NCI-H1105 treated with DMSO at 0.1 percent for 48 hours (cell line): ENCODE data around the gene LRIT1.
"Not testable (repeated sequence)": the region's sequence is repeated elsewhere in the genome, so short reads cannot be mapped to it uniquely, and the experiment has no call there.

Experiments used
- DNase-seq: peaks from one replicate; lab custom pipeline; 2025; lab: John Stamatoyannopoulos, UW

The LRIT1 gene, protein sequence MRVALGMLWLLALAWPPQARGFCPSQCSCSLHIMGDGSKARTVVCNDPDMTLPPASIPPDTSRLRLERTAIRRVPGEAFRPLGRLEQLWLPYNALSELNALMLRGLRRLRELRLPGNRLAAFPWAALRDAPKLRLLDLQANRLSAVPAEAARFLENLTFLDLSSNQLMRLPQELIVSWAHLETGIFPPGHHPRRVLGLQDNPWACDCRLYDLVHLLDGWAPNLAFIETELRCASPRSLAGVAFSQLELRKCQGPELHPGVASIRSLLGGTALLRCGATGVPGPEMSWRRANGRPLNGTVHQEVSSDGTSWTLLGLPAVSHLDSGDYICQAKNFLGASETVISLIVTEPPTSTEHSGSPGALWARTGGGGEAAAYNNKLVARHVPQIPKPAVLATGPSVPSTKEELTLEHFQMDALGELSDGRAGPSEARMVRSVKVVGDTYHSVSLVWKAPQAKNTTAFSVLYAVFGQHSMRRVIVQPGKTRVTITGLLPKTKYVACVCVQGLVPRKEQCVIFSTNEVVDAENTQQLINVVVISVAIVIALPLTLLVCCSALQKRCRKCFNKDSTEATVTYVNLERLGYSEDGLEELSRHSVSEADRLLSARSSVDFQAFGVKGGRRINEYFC

GRCh38 chr10:84241185-84241790 is at the start of gene LRIT1:
Gene LRIT1 (minus strand): TSS chr10:84241546. CDS start chr10:84241439, 107 bp downstream.
- no peak for DNase-seq

DNA sequence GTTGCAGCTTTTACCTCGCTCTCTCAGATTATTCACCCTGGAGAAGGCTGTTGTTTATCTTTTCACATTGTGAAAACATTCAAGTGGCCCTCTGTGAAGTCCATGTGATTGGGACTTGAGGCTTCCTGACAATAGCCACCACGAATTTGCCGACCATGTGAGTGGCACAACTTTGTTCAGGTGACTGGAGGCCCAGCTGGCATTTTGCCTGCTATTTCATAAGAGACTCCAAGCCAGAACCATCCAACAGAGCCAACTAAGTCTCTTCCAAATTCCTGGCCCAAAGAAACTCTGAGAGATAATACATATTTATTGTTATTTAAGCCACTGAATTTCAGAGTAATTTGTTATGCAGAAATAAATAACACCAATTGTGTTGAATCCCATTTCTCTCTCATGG is 48.9 kb upstream of the LRIT1 start:
- DNase-seq: no peak

DNA sequence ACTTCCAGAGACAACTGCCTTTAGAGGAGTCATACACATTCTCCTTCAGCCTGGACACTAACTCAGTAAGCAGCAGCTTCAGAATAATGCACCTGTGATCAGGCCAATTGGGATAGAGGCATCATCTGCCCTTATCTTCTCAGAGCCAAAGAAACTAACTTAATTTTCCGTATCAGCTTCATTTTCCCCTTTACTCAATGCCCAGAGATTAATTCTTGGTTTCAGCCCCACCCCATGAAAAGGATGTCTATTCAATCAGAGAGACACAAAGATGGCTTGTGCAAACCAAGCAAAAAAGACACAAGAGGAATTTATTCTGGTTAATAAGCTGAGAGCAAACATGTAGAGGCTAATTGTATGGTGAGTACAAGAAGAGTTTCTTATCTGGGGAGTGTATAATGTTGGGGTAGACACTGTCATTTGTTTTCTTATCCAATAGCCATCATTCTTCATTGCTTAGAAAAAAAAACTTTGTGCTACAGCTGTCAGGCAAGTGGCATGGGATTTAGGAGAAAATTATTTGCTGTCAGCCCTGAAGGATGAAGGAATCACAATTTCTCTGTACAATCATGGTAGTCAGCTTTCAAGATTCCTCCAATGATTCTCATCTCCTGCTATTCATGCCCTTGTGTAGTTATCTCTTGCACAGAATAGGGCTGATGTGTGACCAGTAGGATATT is 48.3 kb upstream of the LRIT1 start:
- DNase-seq: no peak

GRCh38 chr10:84288151-84288550 is 46.8 kb upstream of the LRIT1 start:
- DNase-seq: no peak

GRCh38 chr10:84286695-84287094 is 45.3 kb upstream of the LRIT1 start:
- DNase-seq: no peak

DNA sequence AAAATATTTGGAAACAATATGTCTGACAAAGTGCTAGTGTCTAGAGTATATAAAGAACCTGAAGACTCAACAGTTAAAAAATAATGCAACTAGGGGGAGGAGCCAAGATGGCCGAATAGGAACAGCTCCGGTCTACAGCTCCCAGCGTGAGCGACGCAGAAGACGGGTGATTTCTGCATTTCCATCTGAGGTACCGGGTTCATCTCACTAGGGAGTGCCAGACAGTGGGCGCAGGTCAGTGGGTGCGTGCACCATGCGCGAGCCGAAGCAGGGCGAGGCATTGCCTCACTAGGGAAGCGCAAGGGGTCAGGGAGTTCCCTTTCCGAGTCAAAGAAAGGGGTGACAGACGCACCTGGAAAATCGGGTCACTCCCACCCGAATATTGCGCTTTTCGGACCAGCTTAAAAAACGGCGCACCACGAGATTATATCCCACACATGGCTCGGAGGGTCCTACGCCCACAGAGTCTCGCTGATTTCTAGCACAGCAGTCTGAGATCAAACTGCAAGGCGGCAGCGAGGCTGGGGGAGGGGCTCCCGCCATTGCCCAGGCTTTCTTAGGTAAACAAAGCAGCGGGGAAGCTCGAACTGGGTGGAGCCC is 38.6 kb upstream of the LRIT1 start:
- DNase-seq: not testable (repeated sequence)

DNA sequence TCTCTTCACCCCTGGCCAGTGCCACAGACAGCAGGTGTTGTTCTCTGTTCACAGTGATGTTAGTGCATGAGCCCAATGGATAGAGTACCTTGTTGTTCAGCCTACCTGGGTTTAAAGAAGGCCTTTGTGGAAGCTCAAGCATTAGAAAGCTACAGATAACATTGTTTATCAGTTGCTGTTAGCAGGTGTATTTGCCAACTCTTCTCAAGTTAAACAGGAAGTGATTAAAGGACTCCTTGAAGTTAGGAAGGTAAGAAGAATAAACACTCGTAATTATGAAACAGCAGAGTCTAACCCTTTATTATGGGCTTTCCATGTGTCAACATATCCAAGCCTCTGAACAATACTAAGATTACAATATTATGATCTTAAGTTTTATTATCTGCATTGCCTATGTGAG is 29.4 kb upstream of the LRIT1 start:
- peak; percentile 78 for DNase-seq

GRCh38 chr10:84269773-84270172 is 28.4 kb upstream of the LRIT1 start:
- DNase-seq: no peak

DNA sequence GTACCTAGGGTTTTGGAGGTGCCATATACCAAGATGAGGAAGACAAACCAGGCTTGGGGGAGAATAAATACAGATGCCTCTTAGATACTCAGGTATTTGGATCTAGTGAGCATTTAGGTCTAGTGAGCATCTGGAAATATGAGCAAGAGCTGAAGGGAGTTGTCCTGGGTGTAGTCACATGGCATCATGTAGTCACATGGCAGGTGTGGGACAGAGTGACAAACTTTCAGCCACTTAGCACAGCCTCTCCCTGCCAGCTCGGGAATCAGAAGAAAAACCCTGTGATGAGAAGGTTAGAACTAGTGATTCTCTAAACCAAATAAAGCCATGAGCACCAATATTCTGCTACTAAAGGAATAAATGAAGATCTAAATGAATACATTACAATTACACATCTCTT is 27.8 kb upstream of the LRIT1 start:
- no peak for DNase-seq

DNA sequence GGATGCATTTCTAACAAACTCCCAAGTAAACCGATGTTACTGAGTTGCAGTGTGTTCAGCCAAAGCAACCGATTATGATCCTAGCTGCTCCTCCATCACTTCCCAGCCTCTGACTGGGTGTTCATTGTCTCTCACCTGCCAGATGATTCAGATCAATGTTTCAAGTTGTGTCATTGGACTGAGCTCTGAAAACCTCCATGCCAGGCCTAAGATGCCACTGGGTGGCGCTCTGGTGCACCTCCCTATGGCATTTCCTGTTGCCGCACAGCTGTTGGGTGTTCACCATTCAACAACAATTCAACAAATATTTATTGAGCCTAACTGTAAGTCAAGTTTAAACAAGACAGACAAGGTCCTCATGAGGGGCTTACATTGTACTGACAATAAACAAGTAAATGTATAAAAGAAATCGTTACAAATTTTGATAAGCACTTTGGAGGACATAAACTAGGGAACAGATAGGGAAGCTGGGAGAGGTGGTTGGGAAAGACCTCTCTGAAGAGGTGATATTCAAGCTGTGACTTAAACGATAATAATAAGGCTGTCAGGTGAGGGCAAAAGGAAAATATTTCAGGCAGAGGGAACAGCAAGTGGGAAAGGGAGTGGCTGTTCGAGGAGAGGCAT is 26.3 kb upstream of the LRIT1 start:
- DNase-seq: no peak

DNA sequence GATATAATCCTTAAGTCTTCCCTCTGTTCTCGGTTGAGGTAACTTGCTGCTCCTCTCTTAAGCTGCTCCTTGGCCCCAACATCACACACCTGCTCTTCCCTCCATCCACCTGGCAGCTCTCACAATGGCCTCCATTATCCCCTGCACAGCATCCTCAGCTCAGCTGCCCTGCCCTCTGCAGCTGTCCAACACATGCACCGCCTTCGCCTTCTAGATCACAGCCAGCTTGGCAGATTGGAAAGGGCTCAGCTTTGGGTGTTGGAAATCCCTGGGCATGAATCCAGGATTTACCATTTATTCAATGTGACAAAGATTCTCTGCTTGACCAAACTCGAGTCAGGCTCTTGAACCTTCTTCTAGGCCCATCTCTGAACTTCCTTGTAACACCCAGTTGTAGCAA is 24.1 kb upstream of the LRIT1 start:
- DNase-seq: peak; percentile 79

DNA sequence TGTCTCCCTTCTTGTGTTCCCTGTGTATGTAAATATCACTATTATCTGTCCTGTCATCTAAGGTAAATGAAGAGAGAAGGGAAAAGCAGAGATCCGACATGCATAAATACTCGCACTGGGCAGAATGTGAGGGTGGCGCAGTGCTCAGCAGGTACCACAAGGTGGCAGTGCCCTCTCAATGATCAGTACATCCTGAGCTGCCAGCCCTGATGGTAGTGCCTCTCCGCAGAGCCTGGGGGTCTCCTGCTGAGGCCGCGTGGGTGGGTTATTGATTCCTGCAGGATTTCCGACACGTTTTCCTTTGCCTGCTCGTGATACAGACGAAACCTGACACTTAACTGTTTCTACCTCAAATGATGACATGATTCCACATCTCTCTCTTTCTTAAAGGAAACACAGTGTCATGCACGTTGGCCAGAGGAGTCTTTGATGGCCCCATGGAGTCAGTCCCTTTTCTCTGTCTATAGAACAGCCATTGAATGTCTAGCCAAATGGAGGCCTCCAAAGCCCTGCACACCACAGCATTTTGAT is 23.3 kb upstream of the LRIT1 start:
- peak; percentile 56 for DNase-seq

GRCh38 chr10:84263716-84264115 is 22.4 kb upstream of the LRIT1 start:
- DNase-seq: no peak

- DNase-seq: no peak
Observed at GRCh38 chr10:84262190-84262956, 21.0 kb upstream of the LRIT1 start.

- no peak for DNase-seq
Observed at GRCh38 chr10:84261236-84261915, 20.0 kb upstream of the LRIT1 start.

GRCh38 chr10:84258034-84258695 is 16.8 kb upstream of the LRIT1 start:
- no peak for DNase-seq

- DNase-seq: no peak
Observed at GRCh38 chr10:84257343-84258020, 16.1 kb upstream of the LRIT1 start.

DNA sequence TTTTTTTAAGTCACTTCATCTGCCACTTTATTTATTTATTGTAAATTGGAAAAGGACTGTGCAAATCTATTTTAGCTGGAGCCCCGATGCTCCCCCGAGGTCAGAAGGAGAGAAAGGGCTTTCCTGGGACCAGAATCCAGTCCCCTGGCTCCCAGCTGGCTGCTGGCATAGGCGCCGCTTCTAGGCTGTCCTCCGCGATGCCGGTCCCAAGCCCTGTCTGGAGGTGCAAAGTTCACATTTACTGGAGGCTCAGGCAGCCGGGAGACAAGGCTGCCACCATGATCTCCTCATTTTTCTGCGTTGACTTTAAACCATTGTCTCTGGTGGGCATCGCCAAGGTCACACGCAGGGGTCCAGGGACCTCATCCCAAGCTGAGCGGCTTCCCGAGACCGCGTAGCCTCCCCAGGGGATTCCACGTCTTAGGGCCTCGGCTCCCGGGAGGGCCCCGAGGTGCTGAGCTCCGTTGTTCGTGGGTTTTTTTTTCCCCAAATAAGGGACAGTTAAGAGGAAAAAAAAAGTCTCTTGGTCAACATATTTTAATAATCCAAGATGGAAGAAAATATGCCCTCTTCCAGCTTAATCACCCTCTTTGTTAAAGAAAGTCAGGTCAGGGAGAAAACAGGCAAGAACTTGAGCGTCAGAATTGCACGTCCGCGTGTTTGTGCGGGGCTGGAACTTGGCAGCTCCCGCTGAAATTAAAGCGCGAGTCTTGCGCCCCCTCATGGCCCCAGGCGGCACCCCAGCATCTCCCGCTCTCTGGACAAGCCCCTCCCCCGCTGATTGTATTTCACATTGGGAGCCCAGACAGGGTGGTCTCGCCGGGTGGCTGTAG is 15.4 kb upstream of the LRIT1 start:
- DNase-seq: no peak
